ENCODE results near the gene PLEKHB1. TPM values are rescaled to one million over a fixed set of nuclear protein-coding genes. Genes with fewer than 3 reads are reported as not detected.

PLEKHB1 gene
- total RNA-seq, 6 donors from 2014 or later, result 21.7 to 103 (median 57.1) TPM

GRCh38 chr11:73661035-73661628 lies 14.8 kb downstream of the PLEKHB1 start:
- H3K27me3 ChIP-seq, result no peaks in the 10 kb centered on the region
- ATAC-seq (ENCODE audit: low FRiP score in 2 of 2) (peak; percentile 94 to 97), DNase-seq (peak; percentile 89 to 96)
- no peak for TF ChIP-seq EP300 (IDR thresholded peaks at IDR 0.05)
- TF ChIP-seq, protein P1, sequence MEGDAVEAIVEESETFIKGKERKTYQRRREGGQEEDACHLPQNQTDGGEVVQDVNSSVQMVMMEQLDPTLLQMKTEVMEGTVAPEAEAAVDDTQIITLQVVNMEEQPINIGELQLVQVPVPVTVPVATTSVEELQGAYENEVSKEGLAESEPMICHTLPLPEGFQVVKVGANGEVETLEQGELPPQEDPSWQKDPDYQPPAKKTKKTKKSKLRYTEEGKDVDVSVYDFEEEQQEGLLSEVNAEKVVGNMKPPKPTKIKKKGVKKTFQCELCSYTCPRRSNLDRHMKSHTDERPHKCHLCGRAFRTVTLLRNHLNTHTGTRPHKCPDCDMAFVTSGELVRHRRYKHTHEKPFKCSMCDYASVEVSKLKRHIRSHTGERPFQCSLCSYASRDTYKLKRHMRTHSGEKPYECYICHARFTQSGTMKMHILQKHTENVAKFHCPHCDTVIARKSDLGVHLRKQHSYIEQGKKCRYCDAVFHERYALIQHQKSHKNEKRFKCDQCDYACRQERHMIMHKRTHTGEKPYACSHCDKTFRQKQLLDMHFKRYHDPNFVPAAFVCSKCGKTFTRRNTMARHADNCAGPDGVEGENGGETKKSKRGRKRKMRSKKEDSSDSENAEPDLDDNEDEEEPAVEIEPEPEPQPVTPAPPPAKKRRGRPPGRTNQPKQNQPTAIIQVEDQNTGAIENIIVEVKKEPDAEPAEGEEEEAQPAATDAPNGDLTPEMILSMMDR (IDR thresholded peaks at IDR 0.05), result peak; percentile 95 to 99 (median 98)
- no peak overlapping the region for H3K27ac ChIP-seq
- WGBS, 2 donors, result 9 to 19% methylated on average over 13 to 39 of the region's 40 CpGs
- H3K4me3 ChIP-seq, result peak overlapping the region in 3 of 4 donors; percentile 7 to 35 (median 35)
- H3K36me3 ChIP-seq, result no peaks in the 10 kb centered on the region
- no peaks in the 10 kb centered on the region for H3K9me3 ChIP-seq
- peaks cover 11 to 15% (median 11%) of the 10 kb centered on the region in 4 donors for H3K4me1 ChIP-seq

DNA sequence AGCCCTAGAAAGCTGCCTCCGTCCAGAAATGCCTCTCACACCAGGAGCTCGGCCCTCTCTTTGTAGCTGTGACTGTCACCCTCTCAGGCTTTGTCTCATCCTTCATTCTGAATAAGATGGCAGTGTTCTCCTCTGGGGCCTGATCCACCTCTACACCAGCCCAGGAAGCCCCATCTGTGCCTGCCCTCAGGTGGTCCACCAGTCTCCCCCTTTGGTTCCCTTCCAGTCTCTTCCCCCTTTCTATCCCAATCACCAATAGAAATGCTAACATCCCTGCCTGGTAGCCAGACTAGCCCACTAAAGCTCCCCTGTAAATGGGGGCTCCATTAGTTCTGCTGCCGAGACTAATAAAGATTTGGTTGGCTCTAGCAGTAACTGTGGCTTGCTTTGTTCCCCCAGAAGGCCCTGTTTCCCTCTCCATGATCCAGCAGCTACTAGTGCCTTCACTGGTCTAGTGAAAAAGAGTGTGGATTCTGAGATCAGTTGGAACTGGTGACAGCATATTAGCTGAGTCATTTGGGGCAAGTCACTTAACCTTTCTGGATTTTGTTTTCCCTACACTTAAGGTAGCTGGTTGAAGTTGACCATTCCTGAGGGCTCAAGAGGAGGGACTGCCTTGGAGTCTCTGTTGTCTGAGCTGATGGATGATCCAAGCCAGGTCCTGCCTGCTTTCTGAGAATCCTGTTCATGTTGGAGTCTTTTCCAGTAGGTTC lies 16.2 kb downstream of the PLEKHB1 start:
- no peak for ATAC-seq (ENCODE audit: low FRiP score in 2 of 2)
- no peak overlapping the region for H3K4me3 ChIP-seq
- no peak for DNase-seq
- no peaks in the 10 kb centered on the region for H3K27me3 ChIP-seq
- H3K4me1 ChIP-seq, result peaks cover 11 to 15% (median 11%) of the 10 kb centered on the region in 4 donors
- no peak overlapping the region for H3K27ac ChIP-seq
- H3K9me3 ChIP-seq, result no peaks in the 10 kb centered on the region
- WGBS, 2 donors, result 95 to 96% methylated on average over 3 of the region's 3 CpGs
- no peaks in the 10 kb centered on the region for H3K36me3 ChIP-seq
- TF ChIP-seq, protein P1 (IDR thresholded peaks at IDR 0.05), result no peak
- TF ChIP-seq POLR2AphosphoS5 (IDR thresholded peaks at IDR 0.05), result no peak
- no peak for TF ChIP-seq POLR2A (IDR thresholded peaks at IDR 0.05)
- no peak for TF ChIP-seq EP300 (IDR thresholded peaks at IDR 0.05)

GRCh38 chr11:73663604-73664495 lies 17.5 kb downstream of the PLEKHB1 start:
- TF ChIP-seq, protein P1 (IDR thresholded peaks at IDR 0.05), result no peak
- no peak for TF ChIP-seq EP300 (IDR thresholded peaks at IDR 0.05)
- no peak for TF ChIP-seq POLR2AphosphoS5 (IDR thresholded peaks at IDR 0.05)
- no peak for TF ChIP-seq POLR2A (IDR thresholded peaks at IDR 0.05)
- 69 to 80% methylated on average over 3 of the region's 3 CpGs for WGBS, 2 donors
- no peak overlapping the region for H3K27ac ChIP-seq
- ATAC-seq (ENCODE audit: low FRiP score in 2 of 2) (no peak), DNase-seq (no peak)
- no peaks in the 10 kb centered on the region for H3K27me3 ChIP-seq
- H3K4me1 ChIP-seq, result peaks cover 11 to 15% (median 11%) of the 10 kb centered on the region in 4 donors
- no peaks in the 10 kb centered on the region for H3K36me3 ChIP-seq
- no peaks in the 10 kb centered on the region for H3K9me3 ChIP-seq
- H3K4me3 ChIP-seq, result no peak overlapping the region

DNA sequence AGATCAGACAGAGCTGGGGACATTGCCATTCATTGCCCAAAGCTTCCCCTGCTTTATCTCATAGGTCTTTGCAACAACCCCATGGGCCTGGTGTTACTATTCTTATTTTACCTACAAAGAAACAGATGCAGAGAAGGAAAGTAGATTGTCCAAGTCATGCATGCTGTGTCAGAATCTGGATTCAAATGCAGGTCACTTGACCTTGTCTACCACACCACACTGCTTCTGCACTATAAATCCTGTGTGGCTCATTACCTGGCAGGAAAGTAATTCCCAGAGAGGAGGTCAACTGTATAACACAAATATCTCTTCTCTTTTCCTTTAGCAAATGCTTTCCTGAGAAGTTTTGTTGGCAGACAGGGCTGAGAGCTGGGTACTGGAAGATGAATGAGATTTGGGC lies 18.5 kb downstream of the PLEKHB1 start:
- no peak overlapping the region for H3K4me3 ChIP-seq
- ATAC-seq (ENCODE audit: low FRiP score in 2 of 2), result no peak
- TF ChIP-seq POLR2AphosphoS5 (IDR thresholded peaks at IDR 0.05), result no peak
- no peak for TF ChIP-seq POLR2A (IDR thresholded peaks at IDR 0.05)
- no peak for TF ChIP-seq EP300 (IDR thresholded peaks at IDR 0.05)
- TF ChIP-seq, protein P1 (IDR thresholded peaks at IDR 0.05), result no peak
- no peaks in the 10 kb centered on the region for H3K9me3 ChIP-seq
- no peak for DNase-seq
- no peak overlapping the region for H3K27ac ChIP-seq
- H3K4me1 ChIP-seq, result peaks cover 11 to 15% (median 11%) of the 10 kb centered on the region in 4 donors
- no peaks in the 10 kb centered on the region for H3K36me3 ChIP-seq
- no peaks in the 10 kb centered on the region for H3K27me3 ChIP-seq
